Karpas-422 (cell line): ENCODE measurements around the gene ZNF607. TPM values are rescaled to one million over a fixed set of nuclear protein-coding genes. Genes with fewer than 3 reads are reported as not detected.
A peak's percentile ranks its signal among the peaks of the same experiment; 100 is the strongest.
"Not testable (repeated sequence)": the region's sequence is repeated elsewhere in the genome, so short reads cannot be mapped to it uniquely, and the experiment has no call there.

Source experiments
- DNase-seq: peaks from one replicate; pipeline ENCODE4 v3.0.0-alpha.2; 2015
- H2AFZ ChIP-seq: fragments of 200-600 bp; sonication (generic); 2 replicates; pipeline ENCODE4 v1.6.1; 2014; ENCODE audit warnings: antibody characterized with exemption, low read length, mixed read lengths
- H3K27ac ChIP-seq: fragments of 200-600 bp; sonication (generic); 2 replicates; pipeline ENCODE4 v1.5.1; 2014; ENCODE audit warnings: mild to moderate bottlenecking, low read length, moderate library complexity
- H3K27me3 ChIP-seq: fragments of 200-600 bp; sonication (generic); 2 replicates; pipeline ENCODE4 v1.6.1; 2014; ENCODE audit warnings: low read length, mixed read lengths
- H3K36me3 ChIP-seq: fragments of 200-600 bp; sonication (generic); 2 replicates; pipeline ENCODE4 v1.6.1; 2014; ENCODE audit warnings: low read length, mixed read lengths; ENCODE audit not compliant: insufficient read depth
- H3K4me1 ChIP-seq: fragments of 200-600 bp; sonication (generic); 2 replicates; pipeline ENCODE4 v1.6.1; 2014; ENCODE audit warnings: mild to moderate bottlenecking, low read length, mixed read lengths
- H3K4me2 ChIP-seq: fragments of 200-600 bp; sonication (generic); 2 replicates; pipeline ENCODE4 v1.6.1; 2014; ENCODE audit warnings: low read length, low read depth, mild to moderate bottlenecking; ENCODE audit not compliant: poor library complexity, severe bottlenecking
- H3K4me3 ChIP-seq: fragments of 200-600 bp; sonication (generic); 2 replicates; pipeline ENCODE4 v1.5.1; 2014; ENCODE audit warnings: mild to moderate bottlenecking, antibody characterized with exemption, low read length, mixed read lengths
- H3K79me2 ChIP-seq: fragments of 200-600 bp; sonication (generic); 2 replicates; pipeline ENCODE4 v1.6.1; 2014; ENCODE audit warnings: mild to moderate bottlenecking, low read length, mixed read lengths
- H3K9ac ChIP-seq: fragments of 200-600 bp; sonication (generic); 2 replicates; pipeline ENCODE4 v1.6.0; 2014; ENCODE audit warnings: low read length
- H3K9me2 ChIP-seq: fragments of 200-600 bp; sonication (generic), shearing (Covaris generic); replicated peaks from 2 replicates; pipeline ENCODE4 v1.6.0; 2014; ENCODE audit warnings: mild to moderate bottlenecking, low read length, moderate library complexity; ENCODE audit not compliant: insufficient read depth
- H3K9me3 ChIP-seq: fragments of 300-700, 200-600 bp; sonication (generic); 2 replicates; pipeline ENCODE4 v1.6.1; 2014; ENCODE audit warnings: low read length, mixed read lengths
- H4K20me1 ChIP-seq: fragments of 200-600 bp; sonication (generic); 2 replicates; pipeline ENCODE4 v1.6.1; 2014; ENCODE audit warnings: mild to moderate bottlenecking, antibody characterized with exemption, low read length, low read depth; ENCODE audit not compliant: insufficient read depth
- small RNA-seq: library from RNA; depleted of rRNA; stranded (forward); fragments of <200 nt; gene quantifications from one replicate; pipeline ENCODE3, GENCODE V24; 2014
- total RNA-seq: library from RNA; depleted of rRNA; stranded (reverse); fragments of >200 nt; shearing (Covaris generic); gene quantifications from 2 replicates; pipeline ENCODE4 v1.2.3, GENCODE V29; 2014; ENCODE audit warnings: low replicate concordance; rRNA removed

ZNF607 gene
- total RNA-seq, 1 experiment from 2014 or later = 10.7 TPM

DNA sequence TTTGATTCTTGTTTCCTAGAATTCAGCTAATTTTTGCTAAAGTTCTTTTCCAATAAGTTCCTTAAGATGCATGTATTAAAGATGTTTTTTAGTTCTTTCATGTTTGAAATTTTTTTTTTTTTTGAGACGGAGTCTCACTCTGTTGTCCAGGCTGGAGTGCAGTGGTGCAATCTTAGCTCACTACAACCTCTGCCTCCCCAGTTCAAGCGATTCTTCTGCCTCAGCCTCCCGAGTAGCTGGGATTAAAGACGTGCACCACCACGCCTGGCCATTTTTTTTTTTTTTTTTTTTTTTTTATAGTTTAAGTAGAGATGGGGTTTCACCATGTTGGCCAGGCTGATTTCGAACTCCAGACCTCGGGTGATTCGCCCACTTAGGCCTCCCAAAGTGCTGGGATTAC is 62.4 kb downstream of the ZNF607 start:
- not testable (repeated sequence) for H3K4me2 ChIP-seq, H4K20me1 ChIP-seq, H3K4me3 ChIP-seq, H3K27ac ChIP-seq, DNase-seq, H3K9me2 ChIP-seq, H2AFZ ChIP-seq, H3K27me3 ChIP-seq, H3K9ac ChIP-seq
- Histone ChIP-seq H3K4me1 (peaks cover 15% of the 10 kb centered on the region), H3K36me3 (peaks cover 13% of the 10 kb centered on the region; the same call in 1 of the 2 replicates), H3K79me2 (peaks cover 30% of the 10 kb centered on the region), H3K9me3 (peaks cover 22% of the 10 kb centered on the region)

GRCh38 chr19:37655689-37656371 is 63.7 kb downstream of the ZNF607 start:
- Histone ChIP-seq H3K27ac (peak overlapping the region; percentile 73), H3K9me3 (peaks cover 30% of the 10 kb centered on the region), H3K36me3 (peaks cover 25% of the 10 kb centered on the region), H3K9ac (peak overlapping the region; percentile 94), H3K9me2 (no peaks in the 10 kb centered on the region), H3K4me3 (peak overlapping the region; percentile 92), H3K27me3 (no peaks in the 10 kb centered on the region), H3K79me2 (peaks cover 43% of the 10 kb centered on the region), H3K4me2 (peak overlapping the region; percentile 88), H2AFZ (peak overlapping the region; percentile 90), H3K4me1 (peaks cover 15% of the 10 kb centered on the region), H4K20me1 (no peaks in the 10 kb centered on the region)
- peak; percentile 94 for DNase-seq

DNA sequence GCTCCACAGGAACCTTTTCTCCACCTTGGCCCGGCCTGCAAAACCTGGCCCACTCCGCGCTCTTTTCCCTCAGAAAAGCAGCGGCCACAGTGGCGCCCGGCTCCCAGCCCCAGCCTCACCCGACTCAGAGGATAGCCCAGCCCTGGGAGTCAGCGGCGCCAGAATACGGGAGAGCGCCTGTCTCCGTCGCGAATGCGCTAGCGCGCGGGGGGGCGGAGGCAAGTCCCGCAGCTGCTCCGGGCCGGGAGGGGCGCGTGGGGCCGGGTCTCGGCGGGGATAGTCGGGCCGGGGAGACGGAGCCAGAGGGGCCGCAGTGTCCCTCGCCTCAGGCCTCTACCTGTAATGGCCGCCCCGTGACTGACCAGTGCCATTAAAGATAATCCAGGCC is 64.3 kb downstream of the ZNF607 start, which contains the start of gene ZFP30:
Gene ZFP30 (minus strand): TSS at position 165 of the 388 bp plus-strand sequence. CDS start 7,643 bp downstream, outside the sequence.
- peak; percentile 92 for DNase-seq

GRCh38 chr19:37654629-37655300 is 64.8 kb downstream of the ZNF607 start:
- peak overlapping the region; percentile 94 for H3K9ac ChIP-seq
- DNase-seq = peak; percentile 83
- no peaks in the 10 kb centered on the region for H4K20me1 ChIP-seq
- H2AFZ ChIP-seq = peak overlapping the region; percentile 90
- H3K9me2 ChIP-seq = no peaks in the 10 kb centered on the region
- H3K4me2 ChIP-seq = peak overlapping the region; percentile 88
- peaks cover 15% of the 10 kb centered on the region for H3K4me1 ChIP-seq
- H3K79me2 ChIP-seq = peaks cover 54% of the 10 kb centered on the region
- peaks cover 31% of the 10 kb centered on the region for H3K9me3 ChIP-seq
- peak overlapping the region; percentile 73 for H3K27ac ChIP-seq
- H3K4me3 ChIP-seq = peak overlapping the region; percentile 92
- H3K27me3 ChIP-seq = no peaks in the 10 kb centered on the region
- peaks cover 35% of the 10 kb centered on the region for H3K36me3 ChIP-seq

More for the DNA sequence above, 64.3 kb downstream of the ZNF607 start, which contains the start of gene ZFP30:
- Histone ChIP-seq H3K9me2 (no peaks in the 10 kb centered on the region), H3K9ac (peak within 1 kb of the TSS; percentile 94), H3K9me3 (peaks cover 31% of the 10 kb centered on the region), H2AFZ (peak within 1 kb of the TSS; percentile 90), H3K27ac (peak within 1 kb of the TSS; percentile 73), H3K79me2 (peaks cover 49% of the 10 kb centered on the region), H3K4me3 (peak within 1 kb of the TSS; percentile 92), H4K20me1 (no peaks in the 10 kb centered on the region), H3K4me2 (peak within 1 kb of the TSS; percentile 88), H3K36me3 (peaks cover 30% of the 10 kb centered on the region), H3K4me1 (peaks cover 15% of the 10 kb centered on the region), H3K27me3 (no peaks in the 10 kb centered on the region)

GRCh38 chr19:37654118-37654517 is 65.4 kb downstream of the ZNF607 start:
- H3K4me2 ChIP-seq = peak overlapping the region; percentile 88
- no peaks in the 10 kb centered on the region for H4K20me1 ChIP-seq
- H3K27me3 ChIP-seq = no peaks in the 10 kb centered on the region
- peaks cover 41% of the 10 kb centered on the region for H3K36me3 ChIP-seq
- H3K4me1 ChIP-seq = peaks cover 15% of the 10 kb centered on the region
- no peaks in the 10 kb centered on the region for H3K9me2 ChIP-seq
- peak overlapping the region; percentile 90 for H2AFZ ChIP-seq
- H3K27ac ChIP-seq = peak overlapping the region; percentile 73
- peak overlapping the region; percentile 92 for H3K4me3 ChIP-seq
- peaks cover 59% of the 10 kb centered on the region for H3K79me2 ChIP-seq
- peaks cover 30% of the 10 kb centered on the region for H3K9me3 ChIP-seq
- DNase-seq = no peak
- peak overlapping the region; percentile 94 for H3K9ac ChIP-seq

Small RNA genes within 50 kb of the gene (small RNA-seq; reads per million reads assigned to genes)
- not detected for gene SELENOKP1

Other genes starting within 250 kb of the ZNF607 start
- gene ZNF793, start 212.8 kb downstream of the ZNF607 start, total RNA-seq = 2.7 and 4.4 TPM in 2 replicates
- gene ZNF571, start 125.0 kb downstream of the ZNF607 start, total RNA-seq = 7.4 and 10.7 TPM in 2 replicates
- gene ZNF540, start 124.9 kb downstream of the ZNF607 start, total RNA-seq = 2.4 and 8.7 TPM in 2 replicates
- gene ZFP30, start 64.3 kb downstream of the ZNF607 start, total RNA-seq = 15.4 and 17.8 TPM in 2 replicates
- 8.4 and 23.5 TPM in 2 replicates for gene ZNF573, start 59.8 kb upstream of the ZNF607 start, total RNA-seq
- gene WDR87, start 186.8 kb upstream of the ZNF607 start, total RNA-seq = not detected in 2 replicates
- gene SIPA1L3, start 187.4 kb upstream of the ZNF607 start, total RNA-seq = 68.6 and 88.1 TPM in 2 replicates